Loucy (cell line): Measurements from ENCODE around the gene FOXC1.

Source experiments
- H2AFZ ChIP-seq: fragments of 200-600 bp; sonication (generic); 2 replicates; pipeline ENCODE4 v1.6.0; 2016; ENCODE audit warnings: antibody characterized with exemption, mild to moderate bottlenecking, low read length, moderate library complexity
- H3F3A ChIP-seq: fragments of 200-600 bp; 2 replicates; pipeline ENCODE4 v1.6.0; 2016; ENCODE audit warnings: antibody characterized with exemption, low read depth, mild to moderate bottlenecking
- H3K27me3 ChIP-seq: fragments of 200-600 bp; sonication (generic); 2 replicates; pipeline ENCODE4 v1.6.1; 2014; ENCODE audit warnings: low read length, mild to moderate bottlenecking; ENCODE audit not compliant: insufficient read depth, poor library complexity, severe bottlenecking
- H3K36me3 ChIP-seq: fragments of 200-600 bp; sonication (generic); 2 replicates; pipeline ENCODE4 v1.6.1; 2016; ENCODE audit warnings: low read length; ENCODE audit not compliant: insufficient read depth
- H3K4me1 ChIP-seq: fragments of 200-600 bp; sonication (generic); 2 replicates; pipeline ENCODE4 v1.5.1; 2014; ENCODE audit warnings: low read length, mild to moderate bottlenecking; ENCODE audit not compliant: insufficient read depth, poor library complexity, severe bottlenecking
- H3K4me2 ChIP-seq: fragments of 200-600 bp; sonication (generic); 2 replicates; pipeline ENCODE4 v1.6.0; 2014; ENCODE audit warnings: antibody characterized with exemption, low read length, low read depth, mild to moderate bottlenecking; ENCODE audit not compliant: poor library complexity, severe bottlenecking
- H3K4me3 ChIP-seq: fragments of 200-600 bp; sonication (generic); 2 replicates; pipeline ENCODE4 v1.5.1; 2014; ENCODE audit warnings: low read length, mild to moderate bottlenecking, mixed read lengths; ENCODE audit not compliant: poor library complexity, severe bottlenecking
- H3K79me2 ChIP-seq: fragments of 200-600 bp; sonication (generic); 2 replicates; pipeline ENCODE4 v1.6.1; 2014; ENCODE audit warnings: low read length; ENCODE audit not compliant: insufficient read depth
- H3K9ac ChIP-seq: fragments of 200-600 bp; sonication (generic); 2 replicates; pipeline ENCODE4 v1.6.0; 2014; ENCODE audit warnings: mild to moderate bottlenecking, low read depth, low read length, moderate library complexity; ENCODE audit not compliant: poor library complexity, severe bottlenecking
- H3K9me2 ChIP-seq: fragments of 200-600 bp; sonication (generic); replicated peaks from 2 replicates; pipeline ENCODE4 v1.6.1; 2016; ENCODE audit warnings: low read depth, low read length, mixed read lengths
- H3K9me3 ChIP-seq: fragments of 200-600 bp; sonication (generic); 2 replicates; pipeline ENCODE4 v1.6.1; 2014; ENCODE audit warnings: mild to moderate bottlenecking, antibody characterized with exemption, low read length, low read depth; ENCODE audit not compliant: insufficient read depth
- H4K20me1 ChIP-seq: fragments of 200-600 bp; sonication (generic); 2 replicates; pipeline ENCODE4 v1.6.0; 2014; ENCODE audit warnings: antibody characterized with exemption, low read length, mild to moderate bottlenecking; ENCODE audit not compliant: insufficient read depth, poor library complexity, severe bottlenecking
- EZH2phosphoT487 ChIP-seq: fragments of 200-600 bp; IDR thresholded peaks from 2 replicates; pipeline ENCODE4 v1.6.1; 2018; ENCODE audit warnings: antibody characterized with exemption, mild to moderate bottlenecking, moderate library complexity, borderline replicate concordance
- TF ChIP-seq, protein P1 (sequence below): fragments of 200-600 bp; sonication (generic); conservative IDR thresholded peaks from 2 replicates; pipeline ENCODE4 v1.5.1; 2014; ENCODE audit warnings: mild to moderate bottlenecking, antibody characterized with exemption, low read length

FOXC1 gene

DNA sequence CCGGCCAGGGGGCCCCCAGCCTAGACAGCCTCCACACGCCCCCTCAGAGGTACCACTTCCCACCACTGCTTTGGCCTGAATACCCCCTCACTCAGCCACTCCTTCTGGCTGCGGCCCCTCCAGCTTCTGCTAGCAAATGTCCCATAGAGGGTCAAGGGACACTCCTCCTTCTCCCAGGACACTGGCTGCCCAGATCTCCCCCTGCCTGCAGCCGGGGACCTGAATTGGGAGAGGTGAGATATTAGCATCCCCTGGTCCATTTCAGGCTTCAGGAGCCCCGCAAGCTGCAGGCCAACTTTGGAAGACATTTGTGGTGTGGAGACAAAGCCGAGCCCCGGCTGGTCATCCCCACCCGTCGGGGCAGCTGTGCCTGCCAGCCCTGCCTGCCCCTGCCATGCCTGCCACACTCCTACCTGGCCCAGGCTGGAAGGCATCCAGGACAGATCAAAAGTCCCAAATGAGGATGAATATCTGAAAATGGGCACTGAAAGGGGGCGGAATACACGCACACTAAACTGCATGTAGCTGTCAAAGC, 32.5 kb upstream of the FOXC1 start:
- Histone ChIP-seq H3F3A (no peaks in the 10 kb centered on the region), H3K79me2 (no peaks in the 10 kb centered on the region), H4K20me1 (no peaks in the 10 kb centered on the region), H3K36me3 (no peaks in the 10 kb centered on the region), H3K4me2 (no peak overlapping the region), H3K9me2 (no peaks in the 10 kb centered on the region), H3K4me3 (no peak overlapping the region), H3K4me1 (peaks cover 17% of the 10 kb centered on the region), H3K9ac (no peak overlapping the region), H2AFZ (no peak overlapping the region), H3K9me3 (no peaks in the 10 kb centered on the region), H3K27me3 (no peaks in the 10 kb centered on the region)
- no peak for TF ChIP-seq EZH2phosphoT487
- TF ChIP-seq, protein P1, sequence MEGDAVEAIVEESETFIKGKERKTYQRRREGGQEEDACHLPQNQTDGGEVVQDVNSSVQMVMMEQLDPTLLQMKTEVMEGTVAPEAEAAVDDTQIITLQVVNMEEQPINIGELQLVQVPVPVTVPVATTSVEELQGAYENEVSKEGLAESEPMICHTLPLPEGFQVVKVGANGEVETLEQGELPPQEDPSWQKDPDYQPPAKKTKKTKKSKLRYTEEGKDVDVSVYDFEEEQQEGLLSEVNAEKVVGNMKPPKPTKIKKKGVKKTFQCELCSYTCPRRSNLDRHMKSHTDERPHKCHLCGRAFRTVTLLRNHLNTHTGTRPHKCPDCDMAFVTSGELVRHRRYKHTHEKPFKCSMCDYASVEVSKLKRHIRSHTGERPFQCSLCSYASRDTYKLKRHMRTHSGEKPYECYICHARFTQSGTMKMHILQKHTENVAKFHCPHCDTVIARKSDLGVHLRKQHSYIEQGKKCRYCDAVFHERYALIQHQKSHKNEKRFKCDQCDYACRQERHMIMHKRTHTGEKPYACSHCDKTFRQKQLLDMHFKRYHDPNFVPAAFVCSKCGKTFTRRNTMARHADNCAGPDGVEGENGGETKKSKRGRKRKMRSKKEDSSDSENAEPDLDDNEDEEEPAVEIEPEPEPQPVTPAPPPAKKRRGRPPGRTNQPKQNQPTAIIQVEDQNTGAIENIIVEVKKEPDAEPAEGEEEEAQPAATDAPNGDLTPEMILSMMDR, result no peak

DNA sequence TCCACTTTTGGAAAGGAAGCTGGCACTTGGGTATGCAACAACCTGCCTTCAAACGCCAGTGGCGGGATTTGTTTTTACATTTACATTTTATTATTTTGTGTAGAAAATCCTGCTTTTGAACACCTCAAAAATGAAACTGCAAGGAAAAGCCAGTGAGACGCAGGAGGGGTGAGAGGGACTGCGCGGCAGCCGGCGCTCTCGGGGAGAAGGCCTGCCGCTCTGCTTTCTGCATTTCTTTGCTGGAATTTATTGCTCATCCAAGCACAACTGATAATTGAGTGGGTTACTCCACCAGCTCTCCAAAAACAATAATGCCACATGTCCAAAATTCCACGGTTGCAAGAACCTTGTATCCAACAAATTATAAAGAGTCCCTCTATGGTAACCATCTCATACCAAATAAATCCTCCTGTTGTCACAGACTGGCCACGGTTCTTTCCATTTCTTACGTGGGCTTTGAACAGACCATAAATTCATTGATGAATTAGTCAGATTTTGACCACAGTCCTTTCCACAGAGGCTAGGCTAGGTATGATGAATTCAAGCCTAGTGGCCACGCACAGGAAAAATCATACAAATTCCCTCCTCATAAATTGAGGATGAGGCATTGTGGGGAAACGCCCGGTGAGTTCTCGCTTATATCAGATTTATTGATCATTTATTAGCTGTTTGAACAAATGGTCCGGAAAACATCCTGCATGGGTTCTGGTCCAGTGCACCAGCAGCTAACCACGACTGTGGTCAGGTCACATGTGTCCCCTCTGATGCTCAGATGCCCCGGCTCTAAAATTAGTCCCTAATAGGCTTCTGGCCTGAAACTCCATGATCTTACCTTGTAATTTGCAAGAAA, 31.6 kb upstream of the FOXC1 start:
- H3K27me3 ChIP-seq, result no peaks in the 10 kb centered on the region
- no peak for TF ChIP-seq EZH2phosphoT487
- TF ChIP-seq, protein P1, result no peak
- no peaks in the 10 kb centered on the region for H3K36me3 ChIP-seq
- no peaks in the 10 kb centered on the region for H3K9me3 ChIP-seq
- no peak overlapping the region for H2AFZ ChIP-seq
- H3K79me2 ChIP-seq, result no peaks in the 10 kb centered on the region
- no peaks in the 10 kb centered on the region for H3F3A ChIP-seq
- H3K9ac ChIP-seq, result no peak overlapping the region
- no peak overlapping the region for H3K4me2 ChIP-seq
- H3K9me2 ChIP-seq, result no peaks in the 10 kb centered on the region
- H3K4me1 ChIP-seq, result peaks cover 17% of the 10 kb centered on the region
- no peaks in the 10 kb centered on the region for H4K20me1 ChIP-seq
- H3K4me3 ChIP-seq, result no peak overlapping the region

DNA sequence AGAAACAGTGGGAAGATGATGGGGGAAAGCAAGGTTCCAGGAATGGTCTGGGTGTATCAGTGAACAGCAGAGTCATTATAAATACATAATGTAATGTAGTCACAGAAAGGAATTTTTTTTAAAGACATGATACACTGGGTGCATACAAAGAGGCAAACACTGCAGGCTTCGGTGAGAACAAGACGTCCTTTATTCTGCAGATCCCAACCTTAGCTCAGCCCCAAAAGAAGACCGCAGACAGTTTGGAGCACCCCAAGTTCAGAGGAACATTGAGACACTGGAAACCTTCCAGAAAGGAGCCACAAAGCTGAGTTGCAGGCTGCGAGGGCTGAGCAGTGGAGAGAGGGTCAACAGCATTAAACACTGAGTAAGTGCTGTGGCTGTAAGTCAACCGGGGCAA, 30.6 kb upstream of the FOXC1 start:
- Histone ChIP-seq H3K36me3 (no peaks in the 10 kb centered on the region), H3K79me2 (no peaks in the 10 kb centered on the region), H4K20me1 (no peaks in the 10 kb centered on the region), H3K9me2 (no peaks in the 10 kb centered on the region), H3K9ac (no peak overlapping the region), H2AFZ (no peak overlapping the region), H3K4me1 (peaks cover 17% of the 10 kb centered on the region), H3K4me2 (no peak overlapping the region), H3K27me3 (no peaks in the 10 kb centered on the region), H3F3A (no peaks in the 10 kb centered on the region), H3K4me3 (no peak overlapping the region), H3K9me3 (no peaks in the 10 kb centered on the region)
- TF ChIP-seq EZH2phosphoT487, result no peak
- TF ChIP-seq, protein P1, result no peak
